HepG2 (cell line): ENCODE results near the gene LDAH. TPM values are rescaled to one million over a fixed set of nuclear protein-coding genes. Genes with fewer than 3 reads are reported as not detected.

Source experiments
- CCAR2 ChIP-seq: fragments of 200-400 bp; formaldehyde crosslinking; optimal IDR thresholded peaks from 2 replicates; pipeline ENCODE3; 2018; ENCODE audit warnings: low read depth, mild to moderate bottlenecking, low read length, moderate library complexity
- DMAP1 ChIP-seq: IDR thresholded peaks from 2 replicates; pipeline ENCODE4 v1.6.1; 2016
- FIP1L1 ChIP-seq: fragments of 200-400 bp; formaldehyde crosslinking; IDR thresholded peaks from 2 replicates; pipeline ENCODE4 v1.6.1; 2018; ENCODE audit warnings: low read depth, mild to moderate bottlenecking, low read length, moderate library complexity, borderline replicate concordance; ENCODE audit not compliant: insufficient read depth
- HDAC6 ChIP-seq: fragments of 200-600 bp; sonication (generic); IDR thresholded peaks from 2 replicates; pipeline ENCODE4 v1.7.0; 2017; ENCODE audit warnings: mild to moderate bottlenecking, antibody characterized with exemption, low read length, low read depth
- KDM6A ChIP-seq: IDR thresholded peaks from 2 replicates; pipeline ENCODE4 v1.6.1; 2016; ENCODE audit warnings: low read depth
- MLX ChIP-seq: IDR thresholded peaks from 2 replicates; pipeline ENCODE4 v1.6.1; 2016
- MTF1 ChIP-seq: sonication (generic); formaldehyde crosslinking; IDR thresholded peaks from 2 replicates; pipeline ENCODE4 v1.5.0; 2020; ENCODE audit warnings: missing genetic modification reagents
- MXD3 ChIP-seq: IDR thresholded peaks from 2 replicates; pipeline ENCODE4 v1.6.1; 2016; ENCODE audit warnings: mild to moderate bottlenecking, missing biosample characterization, missing genetic modification reagents
- NFIB ChIP-seq: sonication (generic); formaldehyde crosslinking; IDR thresholded peaks from 2 replicates; pipeline ENCODE4 v1.9.0; 2021; ENCODE audit warnings: missing genetic modification reagents, mild to moderate bottlenecking, borderline replicate concordance
- PCBP2 ChIP-seq: fragments of 200-400 bp; formaldehyde crosslinking; optimal IDR thresholded peaks from 2 replicates; pipeline ENCODE3; 2018; ENCODE audit warnings: low read length, low read depth; ENCODE audit not compliant: poor library complexity, severe bottlenecking
- REXO4 ChIP-seq: sonication (generic); formaldehyde crosslinking; IDR thresholded peaks from 2 replicates; pipeline ENCODE4 v1.8.0; 2022; ENCODE audit warnings: missing genetic modification reagents, mild to moderate bottlenecking, borderline replicate concordance
- TBX3 ChIP-seq: fragments of 450-650 bp; IDR thresholded peaks from 2 replicates; pipeline ENCODE4 v1.6.1; 2017; ENCODE audit warnings: antibody characterized with exemption, mild to moderate bottlenecking, inconsistent platforms, borderline replicate concordance
- YEATS2 ChIP-seq: sonication (generic); formaldehyde crosslinking; IDR thresholded peaks from 2 replicates; pipeline ENCODE4 v1.4.0; 2020; ENCODE audit warnings: missing genetic modification reagents, borderline replicate concordance
- YEATS4 ChIP-seq: sonication (generic); formaldehyde crosslinking; IDR thresholded peaks from 2 replicates; pipeline ENCODE4 v1.4.0; 2020; ENCODE audit warnings: missing genetic modification reagents, borderline replicate concordance
- ZMYM4 ChIP-seq: sonication (generic); formaldehyde crosslinking; IDR thresholded peaks from 2 replicates; pipeline ENCODE4 v1.8.1; 2023; ENCODE audit warnings: mild to moderate bottlenecking, missing genetic modification reagents
- ZNF142 ChIP-seq: sonication (generic); formaldehyde crosslinking; IDR thresholded peaks from 2 replicates; pipeline ENCODE4 v1.4.0; 2020; ENCODE audit warnings: missing genetic modification reagents
- ZNF143 ChIP-seq: sonication (generic); formaldehyde crosslinking; IDR thresholded peaks from 2 replicates; pipeline ENCODE4 v1.4.0; 2020; ENCODE audit warnings: missing genetic modification reagents
- ZNF17 ChIP-seq: sonication (generic); formaldehyde crosslinking; IDR thresholded peaks from 2 replicates; pipeline ENCODE4 v1.5.0; 2020; ENCODE audit warnings: mild to moderate bottlenecking, missing genetic modification reagents
- ZNF354B ChIP-seq: sonication (generic); formaldehyde crosslinking; IDR thresholded peaks from 2 replicates; pipeline ENCODE4 v1.8.0; 2022; ENCODE audit warnings: mild to moderate bottlenecking, missing genetic modification reagents
- ZNF549 ChIP-seq: sonication (generic); formaldehyde crosslinking; IDR thresholded peaks from 2 replicates; pipeline ENCODE4 v1.5.0; 2020; ENCODE audit warnings: missing genetic modification reagents
- ZNF639 ChIP-seq: conservative IDR thresholded peaks from 2 replicates; pipeline ENCODE4 v1.6.1; 2018; ENCODE audit warnings: missing genetic modification reagents
- ZNF790 ChIP-seq: sonication (generic); formaldehyde crosslinking; IDR thresholded peaks from 2 replicates; pipeline ENCODE4 v1.8.0; 2022; ENCODE audit warnings: missing genetic modification reagents, mild to moderate bottlenecking, borderline replicate concordance
- polyA plus RNA-seq, 8 experiments: library from polyadenylated mRNA; depleted of rRNA in 3 of 8; stranded (reverse) in 7 of 8; unstranded in 1 of 8; fragments of >200 nt; fragmentation: Illumina TruSeq in 4 of 8; extraction: Trizol in 4 of 8; gene quantifications; 2 replicates each; pipeline versions ENCODE4 v1.2.1 to v1.2.3, GENCODE V29; 2011 to 2016; ENCODE audit warnings: low read depth in 4 of 8, missing spikeins in 1 of 8, mixed read lengths in 1 of 8; ENCODE audit not compliant: insufficient read depth in 1 of 8
- total RNA-seq, 5 experiments: library from RNA; depleted of rRNA; stranded (reverse); fragments of >200 nt; fragmentation: Illumina TruSeq; extraction: Trizol; gene quantifications; 2 replicates each; pipeline ENCODE4 v1.2.3, GENCODE V29; 2016; ENCODE audit warnings: low read depth in 1 of 5

LDAH gene
- total and polyA plus RNA-seq, 2 of the 13 experiments (the other 11 are each of a cell fraction or from before 2014, with no cell fraction given): 28.8 to 46.2 TPM

GRCh38 chr2:20635675-20636584, 187.0 kb downstream of the LDAH start (continued):
- TF ChIP-seq ZNF142 (CRISPR knock-in tag) (no peak), FIP1L1 (no peak), ZNF17 (CRISPR knock-in tag) (no peak), KDM6A (CRISPR knock-in tag) (no peak), ZNF790 (CRISPR knock-in tag) (no peak), MLX (no peak), YEATS2 (CRISPR knock-in tag) (peak; percentile 41; the same call in 1 of the 2 replicates), MXD3 (peak; percentile 66; the same call in 1 of the 2 replicates), NFIB (CRISPR knock-in tag) (no peak), ZMYM4 (peak; percentile 79), YEATS4 (CRISPR knock-in tag) (no peak; the same call in 1 of the 2 replicates), HDAC6 (no peak), TBX3 (no peak), ZNF639 (CRISPR knock-in tag) (no peak), ZNF549 (no peak), CCAR2 (no peak), PCBP2 (no peak), MTF1 (no peak), ZNF143 (CRISPR knock-in tag) (peak; percentile 73), ZNF354B (CRISPR knock-in tag) (no peak), REXO4 (CRISPR knock-in tag) (no peak), DMAP1 (CRISPR knock-in tag) (no peak)
